CD4-positive, alpha-beta T cell treated with Interleukin-1 beta for 1 hour (primary cell): ENCODE results near the gene PGC.

Experiments used
- DNase-seq, 2 donors: peaks; one replicate each; pipeline ENCODE4 v3.0.0-alpha.2; 2020 to 2022

The PGC gene

DNA sequence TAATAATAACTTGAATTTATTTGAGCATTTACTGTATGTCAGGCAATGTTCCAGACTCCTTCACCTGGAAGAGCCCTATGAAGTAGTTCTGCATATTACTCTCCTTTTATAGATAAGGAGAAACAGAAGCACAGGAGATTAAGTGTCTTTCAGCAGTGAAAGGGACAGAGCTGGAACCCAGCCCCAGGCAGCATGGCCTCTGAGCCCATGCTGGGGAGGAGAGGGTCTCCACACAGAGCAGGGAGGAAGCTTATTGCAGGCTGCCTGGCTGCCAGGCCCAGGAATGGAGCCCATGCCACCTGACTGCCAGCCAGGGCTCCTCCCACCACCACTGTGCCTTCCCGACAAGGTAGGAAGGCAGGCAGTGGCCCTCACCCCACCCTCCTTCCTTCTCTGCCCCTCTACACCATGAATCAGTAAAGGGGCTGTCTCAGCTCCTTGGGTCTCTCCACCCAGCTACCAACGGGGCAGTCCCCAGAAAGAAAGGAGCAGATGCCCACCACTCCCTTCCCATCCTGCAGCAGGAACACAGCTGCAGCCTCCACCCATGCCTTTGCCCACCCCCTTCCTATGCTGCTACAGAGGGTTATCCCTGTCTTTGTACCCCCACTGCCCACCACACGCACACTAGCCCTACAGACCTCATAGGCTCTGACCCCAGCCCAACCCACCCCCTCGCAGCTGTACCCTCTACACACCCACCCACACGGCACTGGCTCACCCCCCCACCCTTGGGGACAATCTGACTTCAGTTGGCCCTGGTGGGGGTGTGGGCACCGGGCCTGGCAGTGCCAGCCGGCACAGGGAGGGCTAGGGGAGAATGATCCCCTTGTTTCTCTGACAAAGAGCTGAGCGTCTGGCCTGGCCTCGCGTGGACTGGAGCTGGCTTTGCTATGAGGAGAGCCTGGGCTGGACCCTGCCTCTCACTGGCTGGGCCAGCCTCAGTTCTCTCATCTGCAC, 53.6 kb downstream of the PGC start:
- DNase-seq, result no peak

DNA sequence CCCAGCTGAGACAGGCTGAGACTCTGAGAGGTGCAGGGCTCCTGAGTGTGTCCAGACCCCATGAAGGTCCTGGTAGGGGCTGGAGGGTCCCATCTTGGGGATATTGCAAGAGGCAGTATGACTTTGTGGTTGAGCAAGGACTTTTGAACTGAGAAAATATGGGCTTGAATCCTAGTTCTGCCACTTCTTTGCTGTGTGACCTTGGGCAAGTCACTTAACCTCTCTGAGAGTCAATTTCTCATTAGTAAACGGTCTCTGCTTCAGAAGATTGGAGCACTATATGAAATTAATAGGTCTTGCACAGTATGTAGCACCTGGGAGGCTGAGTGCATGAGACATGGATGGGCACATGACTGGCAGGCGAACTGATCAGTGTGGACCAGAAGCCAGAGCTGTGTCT, 54.5 kb downstream of the PGC start:
- DNase-seq, result no peak

DNA sequence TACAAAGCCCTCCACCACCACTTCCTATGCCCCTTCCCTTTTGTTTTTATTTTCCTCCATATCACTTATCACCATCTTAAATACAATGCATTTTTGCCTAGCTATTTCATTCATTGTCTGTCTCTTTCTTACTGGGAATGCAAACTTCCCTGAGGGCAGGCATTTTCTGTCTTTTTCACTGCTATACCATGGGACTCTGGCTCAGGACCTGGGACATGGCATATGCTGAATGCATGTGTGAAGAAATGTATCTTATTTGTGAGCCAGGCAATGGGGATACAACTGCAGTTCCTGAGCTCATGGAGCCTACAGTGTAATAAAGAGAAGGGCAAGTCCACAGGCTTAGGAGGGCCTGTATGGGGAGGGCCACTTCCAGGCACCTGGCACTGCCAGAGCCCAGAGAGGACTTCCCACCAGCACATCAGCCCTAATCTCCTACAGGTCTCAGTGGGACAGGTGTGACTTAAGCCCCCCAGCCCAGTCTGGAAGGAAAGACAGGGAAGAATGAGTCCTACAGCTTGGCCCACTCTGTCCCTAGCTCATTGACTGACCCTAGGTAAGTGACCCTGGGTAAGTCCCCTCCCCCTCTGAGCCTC, 55.0 kb downstream of the PGC start:
- DNase-seq, result no peak

DNA sequence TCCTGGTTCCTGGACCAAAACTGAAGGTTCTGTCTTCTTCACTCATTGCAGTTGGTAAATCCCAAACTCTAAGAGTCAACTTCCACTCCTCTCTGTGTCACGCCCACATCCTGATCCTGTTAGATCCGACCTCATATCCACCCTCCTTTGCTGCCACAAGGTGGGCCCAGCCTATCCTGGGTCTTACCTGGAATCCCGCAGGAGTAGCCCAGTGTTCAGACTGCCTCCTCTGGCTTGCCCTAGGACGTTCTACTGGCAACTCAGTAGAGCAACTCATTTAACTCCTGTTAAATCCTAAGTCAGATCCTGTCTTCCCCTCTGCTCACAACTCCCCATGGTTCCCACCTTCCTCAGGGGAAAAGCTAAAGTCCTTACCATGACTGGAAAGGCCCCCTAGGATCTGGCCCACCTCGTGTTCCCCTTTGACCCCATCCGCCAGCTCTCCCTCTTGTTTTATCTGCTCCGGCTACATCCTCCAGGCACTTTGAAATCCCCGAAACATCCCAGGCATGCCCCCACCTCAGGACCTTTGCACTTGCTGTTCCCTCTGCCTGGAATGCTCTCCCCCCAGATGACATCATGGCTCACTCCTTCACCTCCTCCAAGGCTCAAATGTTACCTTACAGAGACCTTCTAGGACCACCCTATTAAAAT, 55.6 kb downstream of the PGC start:
- no peak for DNase-seq

DNA sequence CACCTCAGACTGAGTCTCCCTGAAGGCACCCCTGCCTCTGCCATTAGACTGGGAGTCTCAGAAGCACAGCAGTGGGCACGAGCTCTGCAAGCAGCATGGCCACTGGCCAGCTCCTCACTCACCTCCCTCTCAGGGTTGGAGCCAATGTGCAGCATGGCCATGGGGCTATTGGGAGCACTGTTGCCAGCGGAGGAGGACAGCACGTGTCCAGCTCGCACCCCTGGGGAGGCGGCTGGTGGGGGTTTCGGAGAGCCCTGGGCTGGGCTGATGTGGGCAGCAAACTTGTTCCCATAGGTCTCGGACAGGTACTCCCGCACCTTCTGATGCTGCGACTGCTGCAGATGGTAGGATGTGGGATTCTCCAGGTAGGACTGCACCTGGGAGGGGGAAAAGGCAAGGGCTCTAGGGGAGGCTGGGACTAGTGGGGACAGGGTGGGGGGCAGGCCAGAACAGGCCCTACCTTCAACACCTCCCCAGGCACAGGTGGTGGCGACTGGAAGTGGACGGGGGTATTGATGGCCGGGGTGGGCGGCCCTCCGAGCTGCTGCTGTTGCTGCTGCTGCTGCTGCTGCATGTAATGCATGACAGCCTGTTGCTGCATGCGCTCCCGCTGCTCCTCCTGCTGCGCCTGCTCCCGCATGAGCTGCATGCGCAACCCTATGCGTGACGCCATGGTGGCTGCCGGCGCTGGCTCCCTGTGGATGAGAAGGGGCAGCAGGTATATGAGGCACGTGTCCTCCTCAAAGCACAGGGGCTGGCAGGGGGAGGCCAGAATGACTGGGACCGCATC, 56.5 kb downstream of the PGC start:
- DNase-seq, result no peak

DNA sequence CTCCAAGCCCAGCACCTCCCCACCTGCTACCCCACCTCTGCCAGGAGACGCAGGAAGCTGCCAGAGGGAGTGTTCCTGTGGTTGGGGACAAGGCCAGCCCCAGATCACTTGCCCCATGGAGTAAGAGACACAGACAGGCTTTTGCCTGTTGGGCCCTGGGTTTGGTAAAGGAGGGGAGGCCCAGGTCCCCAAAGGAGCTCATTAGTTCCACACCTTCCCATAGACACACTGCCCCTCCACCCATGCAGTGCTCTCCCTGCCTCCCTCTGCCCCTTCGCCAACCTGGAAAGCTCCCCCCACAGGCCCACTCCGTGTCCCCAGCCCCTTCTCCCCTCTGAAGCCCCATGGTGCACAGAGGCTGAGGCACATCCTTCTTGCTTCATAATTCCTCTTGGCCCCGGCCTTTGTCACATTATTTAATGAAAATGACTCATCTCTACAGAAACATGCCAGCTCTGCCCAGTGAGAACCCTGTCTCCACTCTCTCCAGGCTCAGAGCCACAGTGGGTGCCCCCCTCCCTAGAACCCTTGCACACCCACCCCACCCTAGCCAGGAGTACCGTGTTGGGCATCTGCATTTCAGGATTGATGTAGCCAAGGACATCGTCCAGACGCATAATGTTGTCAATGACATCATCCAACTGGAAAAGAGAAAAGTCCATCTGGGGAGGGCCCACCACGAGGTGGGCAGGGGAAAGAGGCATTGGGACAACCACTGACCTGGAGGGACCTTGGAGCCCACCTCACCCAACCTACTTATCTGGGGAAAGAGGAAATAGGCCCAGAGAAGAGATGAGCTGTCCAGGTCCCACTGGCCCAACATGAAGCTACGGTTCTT, 57.8 kb downstream of the PGC start:
- DNase-seq, result no peak

DNA sequence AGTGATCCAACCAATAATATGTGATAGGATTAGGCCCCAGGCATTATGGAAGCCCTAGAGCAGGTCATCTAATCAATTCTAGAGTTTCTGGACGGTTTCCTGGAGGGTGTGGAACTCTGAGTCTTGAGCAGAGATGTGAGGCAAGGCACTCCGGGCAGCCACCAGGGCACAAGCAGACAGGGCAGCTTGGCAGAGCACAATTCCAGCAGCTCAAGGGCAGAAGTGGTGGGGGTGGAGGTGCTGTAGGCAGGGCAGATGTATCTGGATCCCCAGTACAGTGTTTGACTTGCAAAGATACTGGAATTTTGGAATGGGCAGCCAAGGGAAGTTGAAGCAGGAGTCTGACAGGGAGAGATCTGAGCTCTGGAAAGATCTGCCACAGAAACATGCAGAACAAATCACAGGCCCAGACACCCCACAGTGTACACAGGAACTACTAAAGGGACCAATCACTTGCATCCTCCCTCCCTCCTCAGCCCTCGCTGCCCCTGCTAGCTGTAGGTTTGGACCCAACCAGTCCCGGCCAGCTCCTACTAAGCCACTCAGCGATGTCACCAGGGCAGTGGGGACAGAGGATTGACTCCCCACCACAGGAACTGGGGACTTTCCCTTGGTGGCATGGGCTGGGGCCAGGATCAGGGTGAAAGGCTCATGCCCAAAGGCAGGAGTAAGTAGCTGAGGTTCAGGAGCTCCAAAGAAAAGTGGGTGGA, 58.8 kb downstream of the PGC start:
- DNase-seq, result no peak

DNA sequence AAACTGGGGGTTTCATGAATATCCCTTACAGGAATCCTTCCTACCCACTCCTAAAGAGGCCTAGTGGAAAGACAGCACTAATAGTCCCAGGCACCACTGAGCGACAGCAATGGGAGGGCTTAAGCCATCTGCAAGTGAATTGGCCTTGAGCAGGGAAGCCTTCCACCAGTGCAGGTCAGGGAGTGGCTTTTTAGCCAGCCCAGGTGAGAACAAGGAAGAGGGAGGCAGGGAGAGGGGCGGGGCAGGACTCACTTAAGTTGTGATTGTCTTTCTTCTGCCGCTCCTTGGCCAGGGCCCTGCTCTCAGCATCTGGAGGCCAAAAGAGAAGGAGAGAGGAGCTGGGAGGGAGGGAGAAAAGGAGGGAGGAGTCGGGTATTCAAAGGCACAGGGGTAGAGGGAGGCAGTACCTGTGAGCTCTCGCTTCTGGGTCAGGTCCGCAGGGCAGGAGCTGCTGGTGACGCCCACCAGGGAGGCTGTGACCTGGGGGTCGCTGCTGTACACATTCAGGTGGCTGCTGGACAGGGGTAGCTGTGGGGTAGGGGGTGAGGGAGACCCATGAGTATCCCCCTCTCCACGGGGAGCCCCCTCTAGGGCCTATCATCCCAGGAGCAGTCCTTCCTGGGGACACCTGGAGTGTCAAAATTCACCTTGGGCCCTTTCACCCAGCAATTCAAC, 59.6 kb downstream of the PGC start:
- no peak for DNase-seq
